Activated CD4-positive, alpha-beta T cell treated with anti-CD3 and anti-CD28 coated beads, Interleukin-2, amount 50 U/mL, for 16 hours (primary cell): ENCODE data around the gene SBK2.

Experiments
- DNase-seq: peaks from one replicate; pipeline ENCODE4 v3.0.0-alpha.2; 2020

The SBK2 gene

DNA sequence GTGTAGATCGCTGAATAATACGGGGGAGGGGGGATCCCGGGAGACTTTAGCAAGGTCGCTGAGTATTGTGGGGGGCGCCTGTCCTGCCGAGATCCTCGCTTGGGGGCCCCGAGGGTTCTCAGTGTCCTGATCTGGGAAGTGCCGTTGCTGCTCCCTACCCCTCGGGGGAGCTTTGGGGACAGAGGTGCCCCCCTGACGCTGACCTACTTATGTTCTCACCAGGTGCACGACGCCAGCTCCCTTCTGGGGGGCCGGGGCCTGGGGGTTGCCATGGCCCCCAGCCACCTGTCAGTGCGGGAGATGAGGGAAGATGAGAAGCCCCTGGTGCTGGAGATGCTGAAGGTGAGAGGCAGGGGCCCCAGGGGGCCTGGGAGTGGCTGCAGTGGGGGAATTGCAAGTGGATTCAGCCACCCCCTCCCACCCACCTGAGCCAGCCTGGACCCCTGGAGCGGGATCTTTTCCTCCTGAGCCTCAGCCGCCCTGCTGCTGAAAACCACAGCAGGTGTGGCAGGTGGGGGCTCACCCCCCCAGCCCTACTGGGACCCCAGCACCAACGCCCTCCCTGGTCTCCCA, 51.4 kb downstream of the SBK2 start:
- no peak for DNase-seq

DNA sequence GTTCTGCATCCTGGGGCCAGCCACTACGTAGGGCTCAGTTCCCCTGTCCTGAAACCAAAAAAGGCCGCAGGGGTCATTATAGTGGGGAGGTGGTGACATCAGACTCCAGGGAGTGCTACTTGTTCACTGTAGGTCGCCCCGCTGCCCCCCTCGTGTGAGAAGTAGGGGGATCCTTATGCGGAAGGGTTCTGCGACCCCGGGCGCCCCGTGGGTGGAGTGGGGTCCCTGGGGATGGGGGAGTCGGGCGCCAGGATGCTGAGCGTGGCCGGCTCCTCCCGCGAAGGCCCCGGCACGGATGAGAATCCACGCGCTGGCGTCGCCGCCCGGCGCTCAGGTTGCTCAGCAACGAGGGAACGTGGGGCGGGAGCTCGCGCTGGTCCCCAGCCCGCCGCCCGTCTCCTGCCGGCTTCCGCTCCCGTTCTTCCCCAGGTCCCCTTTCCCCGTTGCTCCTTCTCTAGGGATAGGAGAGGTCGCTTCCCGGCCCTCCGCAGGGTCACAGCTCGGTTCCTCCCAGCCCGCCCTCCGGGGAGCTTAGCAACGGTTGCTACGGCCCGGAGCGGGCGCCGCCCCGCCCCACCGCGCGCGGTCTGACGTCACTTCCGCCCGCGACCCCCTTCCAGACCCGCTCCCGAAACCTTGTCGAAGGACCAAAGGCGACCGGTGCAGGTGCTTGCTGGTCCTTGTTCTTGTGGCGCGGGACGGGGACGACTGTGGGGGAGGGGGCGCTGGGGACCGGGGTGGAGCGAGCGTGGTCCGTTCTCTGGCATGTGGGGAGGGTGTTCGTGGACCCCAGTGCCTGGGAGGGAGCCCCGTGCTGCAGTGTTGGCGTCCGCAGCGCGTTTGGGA, 52.1 kb downstream of the SBK2 start, which contains the start of gene NAT14:
Gene NAT14 (plus strand): TSS at position 596 of the 846 bp plus-strand sequence. CDS start 521 bp downstream, outside the sequence.
- peak; percentile 60 for DNase-seq

GRCh38 chr19:55483706-55484592, 53.0 kb downstream of the SBK2 start:
- DNase-seq: no peak

DNA sequence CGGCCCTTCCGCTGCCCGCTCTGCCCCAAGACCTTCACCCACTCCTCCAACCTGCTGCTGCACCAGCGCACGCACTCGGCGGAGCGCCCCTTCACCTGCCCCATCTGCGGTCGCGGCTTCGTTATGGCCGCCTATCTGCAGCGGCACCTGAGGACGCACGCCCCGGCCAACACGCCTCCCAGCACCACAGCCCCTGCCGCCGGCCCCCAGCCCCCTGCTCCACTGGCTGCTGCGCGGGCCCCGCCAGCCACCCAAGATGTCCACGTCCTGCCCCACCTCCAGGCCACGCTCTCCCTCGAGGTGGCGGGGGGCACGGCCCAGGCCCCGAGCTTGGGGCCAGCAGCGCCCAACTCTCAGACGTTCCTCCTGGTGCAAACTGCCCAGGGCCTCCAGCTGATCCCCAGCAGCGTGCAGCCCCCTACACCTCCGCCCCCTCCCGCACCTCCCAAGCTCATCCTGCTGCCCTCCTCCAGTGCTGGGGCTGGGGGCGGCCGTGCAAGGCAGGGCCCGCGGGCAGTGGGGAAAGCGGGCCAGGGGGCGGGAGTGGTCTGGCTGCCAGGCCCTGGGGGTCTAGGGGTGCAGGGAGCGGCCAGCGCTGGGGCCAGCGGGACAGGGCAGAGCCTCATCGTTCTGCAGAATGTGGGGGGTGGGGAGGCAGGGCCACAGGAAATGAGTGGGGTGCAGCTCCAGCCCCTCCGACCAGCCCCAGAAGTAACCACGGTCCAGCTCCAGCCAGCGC, 53.8 kb downstream of the SBK2 start:
- no peak for DNase-seq

DNA sequence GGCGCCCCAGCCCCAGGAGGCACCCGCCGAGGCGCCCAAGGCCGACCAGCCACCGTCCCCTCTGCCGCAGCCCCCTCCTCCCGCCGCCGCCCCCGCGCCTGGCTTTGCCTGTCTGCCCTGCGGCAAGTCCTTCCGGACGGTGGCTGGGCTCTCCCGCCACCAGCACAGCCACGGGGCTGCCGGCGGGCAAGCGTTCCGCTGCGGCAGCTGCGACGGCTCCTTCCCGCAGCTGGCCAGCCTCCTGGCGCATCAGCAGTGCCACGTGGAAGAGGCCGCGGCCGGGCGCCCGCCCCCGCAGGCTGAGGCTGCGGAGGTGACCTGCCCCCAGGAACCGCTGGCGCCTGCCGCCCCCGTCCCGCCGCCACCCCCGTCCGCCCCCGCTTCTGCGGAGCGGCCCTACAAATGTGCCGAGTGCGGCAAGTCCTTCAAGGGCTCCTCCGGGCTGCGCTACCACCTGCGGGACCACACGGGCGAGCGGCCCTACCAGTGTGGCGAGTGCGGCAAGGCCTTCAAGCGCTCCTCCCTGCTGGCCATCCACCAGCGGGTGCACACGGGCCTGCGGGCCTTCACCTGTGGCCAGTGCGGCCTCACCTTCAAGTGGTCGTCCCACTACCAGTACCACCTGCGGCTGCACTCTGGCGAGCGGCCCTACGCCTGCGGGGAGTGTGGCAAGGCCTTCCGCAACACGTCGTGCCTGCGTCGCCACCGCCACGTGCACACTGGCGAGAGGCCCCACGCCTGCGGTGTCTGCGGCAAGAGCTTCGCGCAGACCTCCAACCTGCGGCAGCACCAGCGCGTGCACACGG, 54.6 kb downstream of the SBK2 start:
- no peak for DNase-seq

DNA sequence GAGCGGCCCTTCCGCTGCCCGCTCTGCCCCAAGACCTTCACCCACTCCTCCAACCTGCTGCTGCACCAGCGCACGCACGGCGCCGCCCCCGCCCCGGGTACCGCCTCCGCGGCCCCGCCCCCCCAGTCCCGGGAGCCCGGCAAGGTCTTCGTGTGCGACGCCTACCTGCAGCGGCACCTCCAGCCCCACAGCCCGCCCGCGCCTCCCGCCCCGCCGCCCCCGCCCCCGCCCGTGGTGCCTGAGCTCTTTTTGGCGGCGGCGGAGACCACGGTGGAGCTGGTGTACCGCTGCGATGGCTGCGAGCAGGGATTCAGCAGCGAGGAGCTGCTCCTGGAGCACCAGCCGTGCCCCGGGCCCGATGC, 55.2 kb downstream of the SBK2 start:
- no peak for DNase-seq

GRCh38 chr19:55481148-55481793, 55.7 kb downstream of the SBK2 start:
- no peak for DNase-seq

GRCh38 chr19:55479451-55480230, 57.3 kb downstream of the SBK2 start:
- DNase-seq: no peak

DNA sequence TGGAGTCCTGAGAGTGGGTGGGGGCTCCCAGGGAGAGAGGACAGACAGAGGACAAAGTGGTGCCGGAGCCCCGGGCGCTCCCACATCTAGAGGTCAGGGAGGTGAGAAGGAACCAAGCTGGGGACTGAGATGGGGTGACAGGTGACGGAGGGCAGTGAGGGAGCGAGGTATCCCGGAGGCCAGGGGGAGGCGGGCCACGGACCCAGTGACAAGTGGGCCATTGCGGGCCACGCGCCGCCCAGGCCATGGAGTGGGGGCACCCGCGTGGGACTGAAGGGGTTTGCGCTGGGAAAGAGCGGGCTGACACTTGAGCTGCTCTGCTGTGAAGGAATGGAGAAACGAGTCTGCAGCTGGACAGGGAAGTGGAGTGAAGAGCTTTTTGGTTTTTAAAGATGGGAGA, 57.9 kb downstream of the SBK2 start:
- DNase-seq: no peak
